Osteoblast (primary cell): ENCODE results near the gene FAT1. TPM values are rescaled to one million over a fixed set of nuclear protein-coding genes. Genes with fewer than 3 reads are reported as not detected.
A peak's percentile ranks its signal among the peaks of the same experiment; 100 is the strongest.

Experiments used
- DNase-seq: peaks from one replicate; pipeline ENCODE4 v3.0.0; 2011; ENCODE audit warnings: low spot score, mixed read lengths; ENCODE audit not compliant: insufficient read length; ENCODE audit errors: missing footprints
- H2AFZ ChIP-seq: 2 replicates; pipeline ENCODE4 v1.6.0; 2011; ENCODE audit warnings: mild to moderate bottlenecking, low read length
- H3K27ac ChIP-seq: 2 replicates; pipeline ENCODE4 v1.5.1; 2011; ENCODE audit warnings: mild to moderate bottlenecking, low read depth, low read length, moderate library complexity
- H3K27me3 ChIP-seq: 2 replicates; pipeline ENCODE4 v1.6.0; 2012; ENCODE audit warnings: mild to moderate bottlenecking, control low read depth, inconsistent platforms, low read length, moderate library complexity; ENCODE audit not compliant: insufficient read depth
- H3K36me3 ChIP-seq: 2 replicates; pipeline ENCODE4 v1.5.1; 2011; ENCODE audit warnings: mild to moderate bottlenecking, low read length, control low read depth, moderate library complexity; ENCODE audit not compliant: insufficient read depth
- H3K4me1 ChIP-seq: 2 replicates; pipeline ENCODE4 v1.5.1; 2011; ENCODE audit warnings: mild to moderate bottlenecking, low read length, control low read depth, moderate library complexity; ENCODE audit not compliant: insufficient read depth
- H3K4me2 ChIP-seq: 2 replicates; pipeline ENCODE4 v1.6.0; 2011; ENCODE audit warnings: mild to moderate bottlenecking, low read length; ENCODE audit not compliant: insufficient read depth
- H3K4me3 ChIP-seq: fragments of 200-600 bp; sonication (generic); 3 replicates; pipeline ENCODE4 v1.5.1; 2012; ENCODE audit warnings: mild to moderate bottlenecking, low read length, inconsistent platforms; ENCODE audit not compliant: insufficient read depth
- H3K79me2 ChIP-seq: 2 replicates; pipeline ENCODE4 v1.6.0; 2012; ENCODE audit warnings: mild to moderate bottlenecking, low read length, control low read depth, inconsistent platforms; ENCODE audit not compliant: insufficient read depth
- H3K9me3 ChIP-seq: 2 replicates; pipeline ENCODE4 v1.5.1; 2011; ENCODE audit warnings: low read depth, low read length, control low read depth
- H4K20me1 ChIP-seq: 2 replicates; pipeline ENCODE4 v1.6.0; 2012; ENCODE audit warnings: mild to moderate bottlenecking, low read length, control low read depth; ENCODE audit not compliant: insufficient read depth
- total RNA-seq: library from RNA; depleted of rRNA; stranded (reverse); fragments of >200 nt; gene quantifications from 2 replicates; pipeline ENCODE4 v1.2.3, GENCODE V29; 2012
- TF ChIP-seq, protein P1 (sequence below): IDR thresholded peaks from 2 replicates; pipeline ENCODE4 v1.5.1; 2011; ENCODE audit warnings: mild to moderate bottlenecking, low read depth, low read length, moderate library complexity; ENCODE audit errors: extremely low read depth

Gene FAT1
- total RNA-seq, 1 donor: 522 TPM

DNA sequence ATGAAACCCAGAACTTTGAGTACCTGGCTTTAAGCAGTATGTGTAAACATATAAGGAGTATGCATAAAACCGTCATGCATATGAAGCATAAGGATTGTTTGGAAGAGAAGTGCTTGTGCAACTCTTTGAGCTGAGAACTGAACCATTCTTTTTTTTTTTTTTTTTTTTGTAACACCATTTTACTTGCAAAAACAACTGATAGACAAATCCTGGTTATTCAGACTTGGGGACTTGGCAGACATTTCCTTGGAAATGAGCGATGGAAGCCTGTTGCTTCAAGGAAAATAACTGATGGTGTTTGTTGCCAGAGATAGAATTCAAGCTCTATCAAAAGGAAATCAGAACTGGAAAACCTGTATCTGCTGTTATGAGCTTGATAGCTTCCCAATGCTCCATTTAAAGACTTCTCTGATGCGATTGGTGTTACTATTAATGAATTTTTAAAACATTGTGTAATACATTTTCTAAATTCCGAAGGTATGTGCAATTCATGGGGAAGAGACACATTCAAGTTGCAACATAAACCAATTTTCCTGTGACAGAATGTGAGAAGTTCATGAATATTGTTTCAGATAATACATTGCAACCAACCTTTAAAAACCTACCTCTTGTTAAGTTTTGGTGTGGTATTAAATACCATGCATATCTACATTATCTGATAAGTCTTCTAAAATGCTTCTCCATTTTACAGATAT, 47.0 kb upstream of the FAT1 start:
- Histone ChIP-seq H3K79me2 (no peaks in the 10 kb centered on the region), H3K4me1 (peaks cover 23% of the 10 kb centered on the region), H3K27ac (peak overlapping the region; percentile 61), H3K27me3 (no peaks in the 10 kb centered on the region), H3K36me3 (no peaks in the 10 kb centered on the region), H4K20me1 (no peaks in the 10 kb centered on the region), H3K9me3 (no peaks in the 10 kb centered on the region), H3K4me2 (peak overlapping the region; percentile 33), H3K4me3 (no peak overlapping the region), H2AFZ (no peak overlapping the region)
- no peak for DNase-seq
- TF ChIP-seq, protein P1, sequence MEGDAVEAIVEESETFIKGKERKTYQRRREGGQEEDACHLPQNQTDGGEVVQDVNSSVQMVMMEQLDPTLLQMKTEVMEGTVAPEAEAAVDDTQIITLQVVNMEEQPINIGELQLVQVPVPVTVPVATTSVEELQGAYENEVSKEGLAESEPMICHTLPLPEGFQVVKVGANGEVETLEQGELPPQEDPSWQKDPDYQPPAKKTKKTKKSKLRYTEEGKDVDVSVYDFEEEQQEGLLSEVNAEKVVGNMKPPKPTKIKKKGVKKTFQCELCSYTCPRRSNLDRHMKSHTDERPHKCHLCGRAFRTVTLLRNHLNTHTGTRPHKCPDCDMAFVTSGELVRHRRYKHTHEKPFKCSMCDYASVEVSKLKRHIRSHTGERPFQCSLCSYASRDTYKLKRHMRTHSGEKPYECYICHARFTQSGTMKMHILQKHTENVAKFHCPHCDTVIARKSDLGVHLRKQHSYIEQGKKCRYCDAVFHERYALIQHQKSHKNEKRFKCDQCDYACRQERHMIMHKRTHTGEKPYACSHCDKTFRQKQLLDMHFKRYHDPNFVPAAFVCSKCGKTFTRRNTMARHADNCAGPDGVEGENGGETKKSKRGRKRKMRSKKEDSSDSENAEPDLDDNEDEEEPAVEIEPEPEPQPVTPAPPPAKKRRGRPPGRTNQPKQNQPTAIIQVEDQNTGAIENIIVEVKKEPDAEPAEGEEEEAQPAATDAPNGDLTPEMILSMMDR: no peak

DNA sequence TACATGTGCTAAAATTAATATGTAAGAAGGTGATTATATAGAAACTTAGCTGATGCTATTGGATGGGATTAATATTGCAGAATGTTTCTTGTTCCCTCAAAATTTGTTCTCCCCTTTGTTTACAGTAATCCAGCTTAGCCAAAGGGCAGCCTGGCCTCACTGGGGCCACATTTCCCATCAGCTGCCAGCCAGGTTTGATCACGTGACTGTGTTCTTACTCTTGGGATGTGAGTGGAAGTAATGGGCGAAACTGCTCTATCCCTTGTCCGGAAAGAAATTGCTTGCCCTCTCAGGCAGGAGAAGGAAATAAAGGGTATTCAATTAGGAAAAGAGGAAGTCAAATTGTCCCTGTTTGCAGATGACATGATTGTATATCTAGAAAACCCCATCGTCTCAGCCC, 44.1 kb upstream of the FAT1 start:
- peaks cover 32% of the 10 kb centered on the region for H3K4me1 ChIP-seq
- no peak overlapping the region for H3K4me2 ChIP-seq
- no peak overlapping the region for H2AFZ ChIP-seq
- no peaks in the 10 kb centered on the region for H3K79me2 ChIP-seq
- H3K4me3 ChIP-seq: no peak overlapping the region
- H3K27ac ChIP-seq: no peak overlapping the region
- H4K20me1 ChIP-seq: no peaks in the 10 kb centered on the region
- no peaks in the 10 kb centered on the region for H3K27me3 ChIP-seq
- DNase-seq: no peak
- no peaks in the 10 kb centered on the region for H3K36me3 ChIP-seq
- H3K9me3 ChIP-seq: no peaks in the 10 kb centered on the region
- TF ChIP-seq, protein P1: no peak

DNA sequence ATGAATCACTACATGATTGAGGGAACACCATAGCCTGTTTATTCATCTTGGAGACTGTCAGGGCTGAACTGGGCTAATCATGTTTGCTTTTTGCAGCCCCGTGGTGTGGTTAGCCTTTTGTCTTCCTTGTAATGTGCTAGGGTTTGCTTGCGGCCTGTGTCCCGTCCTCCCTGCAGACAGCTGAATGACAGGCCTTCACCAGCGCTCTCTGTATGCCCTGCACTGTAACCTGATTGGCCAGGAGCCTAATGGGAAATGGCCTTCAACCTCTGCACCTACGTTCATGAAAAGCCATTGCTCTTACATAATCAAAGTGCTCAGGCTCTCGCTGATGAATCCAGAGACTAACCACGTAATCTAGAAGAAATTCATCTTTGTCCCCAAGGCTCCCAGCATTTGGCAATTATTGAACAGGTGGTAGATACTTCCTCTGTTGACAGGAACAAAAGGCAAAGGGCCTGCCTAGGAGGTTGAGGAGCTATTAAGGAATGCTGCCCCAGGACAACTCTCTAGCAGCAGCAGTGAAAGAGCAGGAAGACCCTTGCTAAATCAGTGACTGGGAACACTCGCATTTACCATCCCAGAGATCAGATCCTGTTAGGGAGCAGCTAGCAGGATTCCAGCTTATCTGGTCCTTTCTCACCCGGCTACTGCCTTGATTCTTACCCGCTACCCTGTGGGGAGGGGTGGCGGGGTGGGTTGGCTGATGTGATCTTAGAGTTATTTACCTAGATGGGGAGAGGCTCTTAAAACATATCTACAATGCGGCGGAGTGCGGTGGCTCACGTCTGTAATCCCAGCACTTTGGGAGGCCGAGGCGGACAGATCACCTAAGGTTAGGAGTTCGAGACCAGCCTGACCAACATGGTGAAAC, 42.3 kb upstream of the FAT1 start:
- H3K27ac ChIP-seq: peak overlapping the region; percentile 74
- no peaks in the 10 kb centered on the region for H3K27me3 ChIP-seq
- peak overlapping the region; percentile 71 for H3K4me2 ChIP-seq
- H3K9me3 ChIP-seq: no peaks in the 10 kb centered on the region
- H3K79me2 ChIP-seq: no peaks in the 10 kb centered on the region
- DNase-seq: no peak
- H2AFZ ChIP-seq: peak overlapping the region; percentile 81
- no peaks in the 10 kb centered on the region for H3K36me3 ChIP-seq
- H3K4me1 ChIP-seq: peaks cover 30% of the 10 kb centered on the region
- TF ChIP-seq, protein P1: no peak
- no peak overlapping the region for H3K4me3 ChIP-seq
- no peaks in the 10 kb centered on the region for H4K20me1 ChIP-seq

DNA sequence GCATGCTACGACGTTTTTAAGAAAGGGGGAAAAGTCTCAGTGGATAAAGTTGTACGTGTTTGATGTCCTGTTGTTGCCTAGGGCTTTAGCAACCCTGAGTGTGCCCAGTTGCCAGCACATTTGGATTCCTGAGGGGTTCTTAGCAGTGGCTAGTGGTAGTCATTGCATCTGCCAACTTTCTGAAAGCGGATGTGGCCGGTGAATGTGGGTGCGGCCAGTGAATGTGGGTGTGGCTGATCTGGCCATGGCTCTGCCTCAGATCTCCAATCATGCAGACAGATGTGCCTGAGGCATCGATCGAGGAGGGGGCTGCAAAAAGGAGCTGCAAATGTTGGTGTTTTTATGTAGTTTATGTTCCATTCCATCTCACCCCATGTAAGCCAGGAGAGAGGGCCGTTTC, 41.5 kb upstream of the FAT1 start:
- Histone ChIP-seq H3K4me1 (peaks cover 28% of the 10 kb centered on the region), H3K27ac (peak overlapping the region; percentile 74), H3K4me2 (peak overlapping the region; percentile 71), H3K27me3 (no peaks in the 10 kb centered on the region), H3K79me2 (no peaks in the 10 kb centered on the region), H2AFZ (peak overlapping the region; percentile 81), H3K4me3 (peak overlapping the region; percentile 42), H3K9me3 (no peaks in the 10 kb centered on the region), H3K36me3 (no peaks in the 10 kb centered on the region), H4K20me1 (no peaks in the 10 kb centered on the region)
- TF ChIP-seq, protein P1: no peak
- peak; percentile 78 for DNase-seq
